Spinal cord (tissue), 10 donors: ENCODE data around the gene SLCO3A1. TPM values are rescaled to one million over a fixed set of nuclear protein-coding genes. Genes with fewer than 3 reads are reported as not detected.

Experiments
- DNase-seq, 6 donors: peaks; one replicate each; pipeline versions ENCODE4 v3.0.0 to v3.0.0-alpha.2; 2013 to 2015; ENCODE audit warnings: low spot score in 6 of 6, low read depth in 4 of 6
- H3K27ac ChIP-seq: one replicate; pipeline ENCODE4 v1.5.1; 2013; ENCODE audit warnings: low read depth, low read length, control low read depth
- H3K27me3 ChIP-seq: one replicate; pipeline ENCODE4 v1.6.1; 2013; ENCODE audit warnings: low read length; ENCODE audit not compliant: control insufficient read depth, insufficient read depth
- H3K36me3 ChIP-seq: one replicate; pipeline ENCODE4 v1.6.1; 2013; ENCODE audit warnings: low read length; ENCODE audit not compliant: control insufficient read depth, insufficient read depth
- H3K4me1 ChIP-seq: one replicate; pipeline ENCODE4 v1.6.1; 2013; ENCODE audit warnings: low read length; ENCODE audit not compliant: control insufficient read depth, insufficient read depth
- H3K4me3 ChIP-seq: one replicate; pipeline ENCODE4 v1.5.1; 2013; ENCODE audit warnings: low read depth, low read length, control low read depth
- H3K9me3 ChIP-seq: one replicate; pipeline ENCODE4 v1.6.1; 2013; ENCODE audit warnings: low read length; ENCODE audit not compliant: control insufficient read depth, insufficient read depth
- WGBS: methylation state at CpG from one replicate; pipeline ENCODE4 v1.1.5; 2013; ENCODE audit warnings: missing lambda C conversion rate; ENCODE audit not compliant: insufficient coverage; 5-methylcytosine and 5-hydroxymethylcytosine counted together
- polyA plus RNA-seq, 2 donors: library from polyadenylated mRNA; unstranded; fragments of 120-200 nt; gene quantifications; one replicate each; pipeline ENCODE4 v1.2.1, GENCODE V29; 2013; ENCODE audit not compliant: insufficient read length in 2 of 2
- total RNA-seq, 2 donors: library from RNA; depleted of rRNA in 1 of 2; stranded (reverse); fragments of 120-200 nt in 1 of 2; fragments of >200 nt in 1 of 2; gene quantifications; one replicate each; pipeline versions ENCODE4 v1.2.3 to v1.2.4, GENCODE V29; 2013 to 2014
- donor health status: healthy.

SLCO3A1 gene
- total and polyA plus RNA-seq, 4 donors: 4.6 to 22.2 (median 13.0) TPM

DNA sequence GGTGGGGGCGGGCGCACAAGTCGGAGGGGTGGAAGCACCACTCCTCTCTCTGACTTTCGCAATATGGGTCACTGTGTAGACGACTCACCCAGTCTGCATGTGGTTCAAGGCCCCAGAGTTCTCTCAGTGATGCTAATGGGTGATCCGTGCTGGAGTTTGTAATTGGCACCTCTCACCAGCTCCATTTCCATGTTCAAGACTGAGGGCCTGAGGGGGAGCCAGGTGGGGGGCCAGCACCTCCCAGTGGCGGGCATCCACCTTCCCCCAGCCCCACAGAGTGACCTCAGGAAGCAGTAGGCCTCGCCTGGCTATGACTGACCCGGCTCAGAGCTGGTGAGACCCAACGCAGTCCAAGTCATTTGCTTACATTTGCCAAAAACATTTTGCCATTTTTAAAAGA, 310.1 kb downstream of the SLCO3A1 start:
- no peak for DNase-seq
- Histone ChIP-seq H3K27ac (no peak overlapping the region), H3K4me3 (no peak overlapping the region), H3K36me3 (peaks cover 8% of the 10 kb centered on the region), H3K4me1 (peaks cover 18% of the 10 kb centered on the region), H3K27me3 (no peaks in the 10 kb centered on the region), H3K9me3 (no peaks in the 10 kb centered on the region)
- WGBS: 92% methylated on average over 2 of the region's 10 CpGs

DNA sequence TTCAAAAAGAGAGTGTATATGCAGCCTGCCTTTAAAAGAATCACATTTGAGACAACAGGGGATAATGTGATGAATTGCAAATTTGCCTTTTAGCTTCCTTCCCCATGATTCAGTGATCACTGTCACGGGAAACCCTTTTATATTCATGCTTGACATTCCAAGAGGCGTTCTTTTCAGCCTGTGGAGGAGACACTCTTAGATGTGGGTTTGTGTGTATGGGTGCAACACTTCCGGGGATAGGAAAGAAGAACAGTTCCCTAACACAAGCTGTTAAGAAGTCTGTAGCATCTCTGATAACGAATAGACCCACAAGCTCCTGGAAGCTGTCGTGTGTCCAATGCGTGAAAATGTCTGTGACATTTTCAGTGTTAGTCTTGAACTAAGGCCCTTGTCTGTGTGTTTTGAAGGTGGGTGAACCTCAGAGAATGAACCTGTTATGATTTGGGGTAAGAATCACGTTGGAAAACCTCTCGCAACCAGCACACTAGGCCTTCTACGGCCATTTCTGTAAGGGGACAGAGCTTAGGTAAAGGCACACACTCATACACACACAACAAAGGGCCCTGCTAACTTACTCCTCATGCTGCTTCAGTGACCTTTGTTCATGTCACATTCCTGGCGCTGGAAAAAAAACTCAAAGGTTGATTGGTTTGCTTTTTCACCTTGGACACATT, 311.0 kb downstream of the SLCO3A1 start:
- DNase-seq: peak in 2 of 6 donors; percentile 45 to 73
- Histone ChIP-seq H3K9me3 (no peaks in the 10 kb centered on the region), H3K27ac (no peak overlapping the region), H3K4me3 (no peak overlapping the region), H3K36me3 (peaks cover 8% of the 10 kb centered on the region), H3K27me3 (no peaks in the 10 kb centered on the region), H3K4me1 (peaks cover 18% of the 10 kb centered on the region)
- 68% methylated on average over 4 of the region's 10 CpGs for WGBS

DNA sequence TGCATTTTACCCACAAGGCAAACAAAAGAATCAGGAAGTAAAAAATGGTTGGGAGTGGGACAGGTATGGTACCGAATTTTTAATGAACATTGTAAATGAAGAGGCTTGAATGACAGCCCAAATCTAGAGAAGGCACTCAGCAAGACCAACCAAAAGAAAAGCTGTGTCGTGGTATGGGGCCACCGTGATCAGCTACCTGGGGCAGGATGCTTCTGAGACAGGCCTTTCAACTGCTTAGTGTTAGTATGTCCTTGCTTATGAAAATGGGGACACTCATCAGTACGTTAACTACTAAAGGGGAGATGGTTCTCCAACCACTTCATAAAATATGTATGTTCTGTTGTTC, 311.5 kb downstream of the SLCO3A1 start:
- Histone ChIP-seq H3K4me3 (no peak overlapping the region), H3K36me3 (peaks cover 8% of the 10 kb centered on the region), H3K27ac (no peak overlapping the region), H3K4me1 (peaks cover 18% of the 10 kb centered on the region), H3K9me3 (no peaks in the 10 kb centered on the region), H3K27me3 (no peaks in the 10 kb centered on the region)
- 93% methylated on average over 2 of the region's 4 CpGs for WGBS
- DNase-seq: no peak

- no peaks in the 10 kb centered on the region for H3K9me3 ChIP-seq
- no peak overlapping the region for H3K27ac ChIP-seq
- peaks cover 8% of the 10 kb centered on the region for H3K36me3 ChIP-seq
- H3K4me3 ChIP-seq: no peak overlapping the region
- H3K27me3 ChIP-seq: no peaks in the 10 kb centered on the region
- H3K4me1 ChIP-seq: peaks cover 9% of the 10 kb centered on the region
- 45% methylated on average over 4 of the region's 7 CpGs for WGBS
- peak in 1 of 6 donors; percentile 29 for DNase-seq
Measured at GRCh38 chr15:92166029-92166428, 312.5 kb downstream of the SLCO3A1 start.

DNA sequence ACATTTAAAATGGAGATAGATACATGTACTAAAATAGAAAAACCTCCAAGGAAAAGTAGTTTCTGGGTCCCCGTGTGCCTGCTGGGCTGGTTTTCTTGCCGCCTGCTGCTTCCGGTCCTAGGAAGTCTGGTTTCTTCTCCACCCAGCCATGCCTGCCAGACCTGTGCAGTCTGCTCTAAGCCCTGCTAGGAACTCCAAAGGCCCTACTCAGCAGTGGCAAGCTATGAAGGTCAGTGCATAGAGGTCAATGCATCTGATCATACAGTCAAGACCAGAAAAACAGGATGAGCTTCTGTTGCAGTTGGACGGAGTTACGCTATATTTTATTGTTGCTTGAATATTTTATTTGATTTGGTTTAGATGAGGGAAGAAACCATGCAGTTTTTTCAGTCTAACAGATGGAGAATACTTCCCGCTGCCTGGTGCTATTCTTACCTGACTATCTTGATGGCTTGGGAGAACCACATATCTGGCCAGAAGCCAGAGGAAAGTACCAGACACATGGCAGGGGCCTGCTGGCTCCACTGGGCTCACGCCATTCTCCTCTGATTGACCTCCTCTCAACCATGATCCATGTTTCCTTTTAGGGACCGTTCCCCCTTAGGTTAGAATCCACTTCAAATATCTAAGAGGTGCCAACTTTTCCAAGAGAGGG, 313.4 kb downstream of the SLCO3A1 start:
- peaks cover 8% of the 10 kb centered on the region for H3K36me3 ChIP-seq
- no peaks in the 10 kb centered on the region for H3K27me3 ChIP-seq
- H3K4me3 ChIP-seq: no peak overlapping the region
- H3K4me1 ChIP-seq: peaks cover 9% of the 10 kb centered on the region
- H3K9me3 ChIP-seq: no peaks in the 10 kb centered on the region
- 86% methylated on average over 7 of the region's 8 CpGs for WGBS
- peak in 1 of 6 donors; percentile 53 for DNase-seq
- H3K27ac ChIP-seq: no peak overlapping the region

DNA sequence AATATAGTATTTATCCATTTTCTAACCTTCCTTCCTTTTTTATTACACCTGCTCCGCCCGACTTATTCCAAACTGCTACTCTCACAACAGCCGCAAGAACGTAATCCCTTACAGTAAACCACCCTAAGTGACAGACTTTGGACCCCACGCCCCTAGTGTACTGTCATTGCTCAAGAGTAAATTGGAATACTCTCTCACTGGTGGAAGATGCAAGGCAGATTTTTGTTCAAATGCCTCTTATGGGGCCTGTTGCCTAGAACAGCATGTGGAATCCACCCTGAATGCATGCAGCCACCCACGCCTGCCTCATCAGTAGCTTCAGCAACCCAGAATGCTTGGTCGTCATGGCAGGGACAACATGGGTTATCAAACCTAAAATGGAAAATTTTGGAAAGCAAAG, 313.9 kb downstream of the SLCO3A1 start:
- no peak for DNase-seq
- WGBS: 71% methylated on average over 2 of the region's 7 CpGs
- no peak overlapping the region for H3K27ac ChIP-seq

GRCh38 chr15:92168066-92168683, 314.7 kb downstream of the SLCO3A1 start:
- H3K36me3 ChIP-seq: peaks cover 4% of the 10 kb centered on the region
- no peak for DNase-seq
- no peak overlapping the region for H3K4me3 ChIP-seq
- peaks cover 9% of the 10 kb centered on the region for H3K4me1 ChIP-seq
- no peaks in the 10 kb centered on the region for H3K27me3 ChIP-seq
- WGBS: 95% methylated on average over 4 of the region's 5 CpGs
- H3K9me3 ChIP-seq: no peaks in the 10 kb centered on the region
- no peak overlapping the region for H3K27ac ChIP-seq

More for the DNA sequence above, 313.9 kb downstream of the SLCO3A1 start:
- Histone ChIP-seq H3K4me1 (peaks cover 9% of the 10 kb centered on the region), H3K4me3 (no peak overlapping the region), H3K9me3 (no peaks in the 10 kb centered on the region), H3K36me3 (peaks cover 8% of the 10 kb centered on the region), H3K27me3 (no peaks in the 10 kb centered on the region)

- DNase-seq: no peak
- WGBS: 72% methylated on average over 4 of the region's 8 CpGs
- Histone ChIP-seq H3K27me3 (no peaks in the 10 kb centered on the region), H3K36me3 (no peaks in the 10 kb centered on the region), H3K4me3 (no peak overlapping the region), H3K27ac (no peak overlapping the region), H3K4me1 (peaks cover 8% of the 10 kb centered on the region), H3K9me3 (no peaks in the 10 kb centered on the region)
Measured at GRCh38 chr15:92170897-92171296, 317.4 kb downstream of the SLCO3A1 start.

DNA sequence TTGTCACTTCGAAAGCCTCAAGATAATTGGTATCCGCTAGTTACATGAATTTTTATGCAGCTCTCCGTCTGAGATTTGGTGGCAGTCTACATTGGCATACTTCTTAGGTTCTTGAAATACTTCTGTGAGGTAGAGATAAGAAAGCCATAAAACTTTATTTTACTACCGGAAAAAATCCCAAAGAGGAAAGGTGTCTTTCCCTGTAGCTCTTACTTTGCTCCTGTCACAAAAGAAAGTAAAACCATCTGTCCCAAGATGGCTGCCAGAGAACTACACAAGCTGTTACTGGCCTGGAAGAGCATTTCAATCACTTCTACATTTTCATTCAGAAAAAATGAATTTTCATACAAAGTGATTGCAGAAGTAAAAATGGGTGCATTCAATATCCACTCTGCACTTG, 325.4 kb downstream of the SLCO3A1 start:
- Histone ChIP-seq H3K4me1 (no peaks in the 10 kb centered on the region), H3K4me3 (no peak overlapping the region), H3K9me3 (no peaks in the 10 kb centered on the region), H3K27me3 (no peaks in the 10 kb centered on the region), H3K27ac (no peak overlapping the region), H3K36me3 (no peaks in the 10 kb centered on the region)
- peak in 1 of 6 donors; percentile 85 for DNase-seq
- 100% methylated on average over 1 of the region's 4 CpGs for WGBS

GRCh38 chr15:92184142-92184541, 330.6 kb downstream of the SLCO3A1 start:
- no peak overlapping the region for H3K27ac ChIP-seq
- H3K4me1 ChIP-seq: no peaks in the 10 kb centered on the region
- no peak overlapping the region for H3K4me3 ChIP-seq
- no peaks in the 10 kb centered on the region for H3K27me3 ChIP-seq
- no peaks in the 10 kb centered on the region for H3K9me3 ChIP-seq
- no peaks in the 10 kb centered on the region for H3K36me3 ChIP-seq
- WGBS: no CpG with 5 or more reads among the region's 3 CpGs
- DNase-seq: no peak
